ENCODE measurements around the gene NPR2.

The NPR2 gene

GRCh38 chr9:35763181-35763580, 28.2 kb upstream of the NPR2 start:
- DNase-seq (ENCODE audit: insufficient read length, low spot score) (no peak), FAIRE-seq (no peak)

DNA sequence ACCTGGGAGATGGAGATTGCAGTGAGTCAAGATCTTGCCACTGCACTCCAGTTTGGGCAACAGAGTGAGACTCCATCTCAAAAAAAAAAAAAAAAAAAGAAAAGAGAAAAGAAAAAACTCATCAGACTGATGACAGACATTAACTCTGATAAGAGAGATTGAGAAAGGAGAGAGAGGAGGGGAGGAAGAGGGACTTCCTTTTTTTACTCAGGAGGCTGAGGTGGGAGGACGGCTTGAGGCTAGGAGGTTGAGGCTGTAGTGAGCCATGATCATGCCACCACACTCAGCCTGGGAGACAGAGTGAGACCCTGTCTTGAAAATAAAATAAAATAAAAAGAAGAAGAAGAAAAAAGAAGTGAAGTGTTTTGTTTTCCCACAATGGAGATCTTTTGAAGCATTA, 27.6 kb upstream of the NPR2 start:
- FAIRE-seq (peak; percentile 8), DNase-seq (ENCODE audit: insufficient read length, low spot score) (no peak)

DNA sequence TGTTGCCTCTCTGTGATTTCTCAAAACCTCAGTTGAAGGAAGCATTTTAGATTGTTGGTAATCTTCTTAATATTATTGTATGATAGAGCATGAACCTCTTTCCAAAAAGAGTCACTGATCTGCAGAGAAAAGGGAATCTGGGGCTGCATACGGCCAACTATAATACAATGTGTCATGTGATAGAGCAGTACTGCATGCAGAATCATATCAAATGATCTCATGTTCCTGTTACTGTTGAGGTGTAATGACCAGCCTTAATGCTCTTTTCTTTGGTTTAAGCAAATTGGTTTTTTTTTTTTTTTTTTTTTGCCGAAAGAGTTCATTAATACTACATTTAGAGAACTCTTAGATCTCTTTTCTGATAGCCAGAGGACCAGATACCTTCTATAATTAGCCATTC, 24.4 kb upstream of the NPR2 start:
- FAIRE-seq = no peak

DNA sequence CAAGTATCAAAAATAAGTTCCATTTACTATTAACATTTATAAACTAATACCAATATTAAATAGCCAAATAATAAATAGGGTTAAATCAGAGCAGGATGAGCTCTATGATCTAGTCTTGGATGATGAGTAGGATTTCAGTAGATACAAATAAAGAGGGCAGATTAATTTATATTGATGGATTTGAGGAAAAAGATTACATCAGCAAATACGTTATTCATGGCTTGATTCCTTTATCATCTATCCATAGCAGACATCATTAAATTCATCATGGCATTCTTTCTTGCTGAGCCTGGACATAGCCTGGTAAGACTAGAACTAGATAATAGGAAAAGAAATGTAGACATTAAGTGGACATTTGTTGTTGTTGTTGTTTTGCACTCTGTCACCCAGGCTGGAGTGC, 23.9 kb upstream of the NPR2 start:
- DNase-seq (ENCODE audit: insufficient read length, low spot score) = no peak
- FAIRE-seq = no peak

More for the DNA sequence above, 24.4 kb upstream of the NPR2 start:
- no peak for DNase-seq (ENCODE audit: insufficient read length, low spot score)

- FAIRE-seq (no peak), DNase-seq (ENCODE audit: insufficient read length, low spot score) (no peak)
Measured at GRCh38 chr9:35769763-35770162, 21.6 kb upstream of the NPR2 start.

DNA sequence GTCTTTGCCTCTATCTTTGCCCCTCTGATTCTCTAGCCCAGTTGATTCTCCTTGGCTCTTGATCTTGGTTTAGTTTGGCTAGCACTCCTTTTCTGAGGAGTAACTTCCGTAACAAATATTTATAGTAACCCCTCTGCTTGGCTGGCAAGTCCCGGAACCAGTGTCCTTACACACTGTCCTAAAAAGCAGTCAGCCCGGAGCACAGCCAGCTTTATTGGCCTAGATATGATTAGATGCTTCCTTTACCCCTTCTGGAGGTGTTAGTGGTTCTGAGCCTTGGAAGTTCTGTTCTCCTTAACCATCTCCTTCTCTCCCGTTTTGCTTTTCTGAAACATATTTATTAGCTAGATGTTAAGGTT, 20.3 kb upstream of the NPR2 start:
- DNase-seq (ENCODE audit: insufficient read length, low spot score) = no peak
- FAIRE-seq = no peak

DNA sequence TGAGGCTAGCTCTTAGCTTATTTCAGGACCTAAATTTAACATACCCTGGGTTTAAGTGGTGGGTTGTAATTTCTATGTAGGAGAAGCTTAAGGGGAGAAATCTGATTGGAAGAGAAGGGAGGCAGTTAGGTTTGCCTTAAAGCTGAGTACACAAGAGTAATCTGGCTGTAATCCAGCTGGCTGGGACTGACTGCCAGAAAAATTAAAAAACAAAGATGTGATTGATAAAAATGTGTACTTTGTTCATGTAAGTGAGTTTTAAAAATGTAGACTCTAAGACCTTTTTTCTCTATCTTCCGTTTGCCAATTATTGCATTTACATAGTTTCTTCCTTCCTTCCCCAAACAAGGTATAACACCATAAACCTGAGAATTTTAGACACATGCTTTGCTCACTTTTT, 19.9 kb upstream of the NPR2 start:
- FAIRE-seq = no peak
- DNase-seq (ENCODE audit: insufficient read length, low spot score) = no peak

- DNase-seq (ENCODE audit: insufficient read length, low spot score) (no peak), FAIRE-seq (no peak)
Measured at GRCh38 chr9:35771943-35772342, 19.4 kb upstream of the NPR2 start.

DNA sequence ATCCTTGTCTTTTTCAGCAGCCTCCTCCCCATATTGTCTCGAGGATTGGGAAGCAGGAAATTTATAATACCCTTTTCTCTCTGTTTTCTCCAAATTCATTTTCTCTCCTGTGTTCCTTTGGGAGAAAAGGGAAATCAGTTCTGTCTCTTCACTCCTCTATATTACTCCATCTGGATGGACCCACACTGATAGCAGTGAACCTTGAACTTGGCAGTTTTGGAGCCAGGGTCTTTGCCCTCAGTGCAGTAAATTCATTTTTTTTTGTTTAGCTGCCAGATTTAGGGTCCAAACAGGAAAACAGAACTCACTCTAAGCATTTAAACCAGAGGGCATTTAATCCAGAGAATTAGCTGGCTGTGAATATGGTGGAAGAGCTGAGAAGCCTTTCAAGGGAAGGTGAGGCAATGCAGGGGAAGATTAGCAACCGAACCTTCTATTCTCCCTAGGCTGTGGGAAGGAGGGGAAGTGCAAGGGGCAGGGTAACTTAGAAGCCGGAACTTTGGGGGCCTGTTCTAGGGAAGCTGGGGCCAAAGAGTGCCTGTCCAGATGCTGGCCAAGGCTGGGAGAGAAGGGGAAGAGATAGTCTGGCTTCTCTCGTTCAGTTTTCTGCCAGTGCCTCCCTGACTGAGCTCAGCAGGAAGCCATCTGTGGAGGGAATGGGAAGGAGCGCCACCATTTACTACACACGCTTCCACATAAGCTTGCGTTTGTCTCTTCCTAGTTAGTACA, 16.3 kb upstream of the NPR2 start:
- DNase-seq (ENCODE audit: insufficient read length, low spot score) (no peak), FAIRE-seq (no peak)

DNA sequence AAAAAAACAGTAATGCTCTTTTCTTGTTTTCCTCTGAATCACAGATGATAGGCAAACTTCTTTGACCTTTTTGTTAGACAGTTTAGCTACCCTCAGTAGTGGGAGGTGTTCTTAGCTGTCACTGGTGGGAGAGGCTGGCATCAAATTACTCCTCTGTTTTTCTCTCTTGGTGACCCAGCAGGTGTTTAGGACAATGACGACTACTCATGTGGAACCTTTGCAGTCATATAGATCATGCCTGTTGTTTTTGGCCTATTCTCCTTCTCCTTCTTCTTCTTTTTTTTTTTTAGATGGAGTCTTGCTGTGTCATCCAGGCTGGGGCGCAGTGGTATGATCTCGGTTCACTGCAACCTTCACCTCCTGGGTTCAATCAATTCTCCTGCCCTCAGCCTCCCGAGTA, 15.4 kb upstream of the NPR2 start:
- no peak for DNase-seq (ENCODE audit: insufficient read length, low spot score)

GRCh38 chr9:35778496-35778895, 12.9 kb upstream of the NPR2 start:
- FAIRE-seq (no peak), DNase-seq (ENCODE audit: insufficient read length, low spot score) (no peak)

More for the DNA sequence above, 15.4 kb upstream of the NPR2 start:
- FAIRE-seq = no peak

GRCh38 chr9:35781066-35781465, 10.3 kb upstream of the NPR2 start:
- DNase-seq (ENCODE audit: insufficient read length, low spot score) (no peak), FAIRE-seq (no peak)

GRCh38 chr9:35783418-35783817, 8.0 kb upstream of the NPR2 start:
- DNase-seq (ENCODE audit: insufficient read length, low spot score) (no peak), FAIRE-seq (no peak)

DNA sequence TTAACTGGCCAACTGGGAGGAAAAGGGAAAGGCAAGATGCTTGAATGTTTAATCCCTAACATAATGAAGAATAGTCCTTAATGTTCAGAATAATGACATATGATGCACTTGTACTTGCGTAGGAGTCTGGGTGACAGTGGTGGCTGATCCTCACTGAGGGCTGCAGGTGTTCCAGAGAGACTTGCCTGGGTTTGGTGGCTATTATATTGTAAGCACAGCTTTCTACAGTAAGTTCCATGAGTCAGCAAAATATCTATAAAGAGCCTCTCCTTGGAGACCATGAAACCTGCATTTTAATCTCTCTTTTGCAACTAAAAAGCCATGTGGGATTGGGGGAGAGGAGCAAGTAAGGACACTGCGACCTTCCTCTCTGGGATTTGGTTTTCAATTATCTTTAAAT, 1.9 kb upstream of the NPR2 start:
- no peak for FAIRE-seq

DNA sequence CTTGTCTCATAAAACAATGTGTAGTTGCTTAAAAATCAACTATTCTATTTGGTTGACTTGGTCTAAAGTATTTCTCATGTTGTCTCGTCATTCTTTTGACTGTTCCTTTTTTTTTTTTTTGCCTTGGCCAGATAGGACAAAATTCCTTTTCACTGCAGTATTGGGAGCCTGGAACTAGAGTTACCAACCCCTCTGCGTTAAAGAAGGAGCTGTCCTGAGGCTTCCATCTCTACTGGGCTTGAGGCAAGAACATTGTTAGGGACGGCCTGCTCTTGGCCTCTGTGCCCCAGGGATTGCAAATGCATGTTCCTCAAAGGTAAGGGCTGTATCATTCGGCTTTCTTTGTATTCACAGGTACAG, 1.4 kb upstream of the NPR2 start:
- DNase-seq (ENCODE audit: insufficient read length, low spot score) (no peak), FAIRE-seq (no peak)

More for the DNA sequence above, 1.9 kb upstream of the NPR2 start:
- no peak for DNase-seq (ENCODE audit: insufficient read length, low spot score)

DNA sequence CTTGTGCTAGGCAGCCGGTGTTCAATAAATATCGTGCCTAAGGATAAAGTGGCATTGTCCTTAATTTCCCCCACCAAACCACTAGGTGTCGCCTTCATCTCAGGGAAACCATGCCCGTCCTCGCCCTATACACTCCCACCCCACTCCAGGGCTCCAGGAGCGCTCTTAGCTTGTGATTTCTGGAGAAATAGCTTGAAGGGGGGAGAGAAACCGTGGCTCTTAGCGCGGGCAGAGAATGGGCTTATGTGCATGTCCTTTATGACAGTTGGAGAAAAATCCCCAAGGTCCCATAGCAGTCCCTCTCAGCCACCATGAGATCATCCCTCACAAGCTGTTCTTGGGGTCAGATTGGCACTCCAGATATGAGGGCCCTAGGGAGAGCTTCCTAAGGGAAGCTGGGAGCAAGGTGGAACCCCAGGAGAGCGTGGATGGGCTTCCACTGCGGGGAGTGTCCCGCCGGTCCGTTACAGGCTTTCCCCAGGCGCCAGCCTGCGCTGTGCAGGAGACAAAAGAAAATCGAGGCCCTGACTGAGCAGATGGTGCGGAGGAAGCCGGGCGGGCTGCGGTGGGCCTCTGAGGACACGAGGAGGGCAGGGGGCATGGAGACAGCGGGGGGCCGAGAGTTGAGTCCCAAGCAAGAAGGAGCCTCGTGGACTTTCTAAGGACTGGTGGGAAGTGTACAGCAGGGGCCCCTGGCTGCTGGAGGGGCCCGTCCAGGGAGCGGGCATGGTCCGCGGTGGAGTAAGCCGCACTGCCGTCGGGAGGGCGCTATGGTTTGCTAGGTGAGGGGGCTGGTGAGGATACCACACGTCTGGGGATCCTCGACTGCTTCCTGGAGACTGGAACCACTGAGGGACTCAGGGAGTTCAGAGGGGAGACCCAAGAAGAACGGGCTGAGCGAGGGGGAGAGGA, 750 bp upstream of the NPR2 start:
- FAIRE-seq (peak; percentile 78), DNase-seq (ENCODE audit: insufficient read length, low spot score) (peak; percentile 92)

DNA sequence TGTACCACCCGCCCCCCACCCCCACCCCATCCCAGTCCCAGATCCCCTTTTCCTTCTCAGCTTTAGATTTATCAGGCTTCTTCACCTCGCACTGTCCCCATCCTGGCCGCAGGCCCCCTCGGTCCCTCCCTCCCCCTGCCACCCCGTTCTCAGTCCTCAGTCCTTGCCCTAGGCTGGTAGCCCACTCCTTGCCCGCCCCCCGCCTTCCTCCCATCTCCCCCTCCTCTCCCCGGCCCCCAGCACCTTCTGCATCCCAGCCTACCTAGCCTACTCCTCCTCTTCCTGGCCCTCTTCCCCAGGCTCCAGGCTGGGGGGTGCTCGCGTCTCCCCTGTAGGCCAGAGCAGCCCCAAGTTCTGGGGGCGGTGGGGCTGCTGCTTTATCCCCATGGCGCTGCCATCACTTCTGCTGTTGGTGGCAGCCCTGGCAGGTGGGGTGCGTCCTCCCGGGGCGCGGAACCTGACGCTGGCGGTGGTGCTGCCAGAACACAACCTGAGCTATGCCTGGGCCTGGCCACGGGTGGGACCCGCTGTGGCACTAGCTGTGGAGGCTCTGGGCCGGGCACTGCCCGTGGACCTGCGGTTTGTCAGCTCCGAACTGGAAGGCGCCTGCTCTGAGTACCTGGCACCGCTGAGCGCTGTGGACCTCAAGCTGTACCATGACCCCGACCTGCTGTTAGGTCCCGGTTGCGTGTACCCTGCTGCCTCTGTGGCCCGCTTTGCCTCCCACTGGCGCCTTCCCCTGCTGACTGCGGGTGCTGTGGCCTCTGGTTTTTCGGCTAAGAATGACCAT, 828 bp downstream of the NPR2 start:
- FAIRE-seq (no peak), DNase-seq (ENCODE audit: insufficient read length, low spot score) (no peak)

GRCh38 chr9:35792826-35793225, 1.4 kb downstream of the NPR2 start:
- DNase-seq (ENCODE audit: insufficient read length, low spot score) (no peak), FAIRE-seq (no peak)

DNA sequence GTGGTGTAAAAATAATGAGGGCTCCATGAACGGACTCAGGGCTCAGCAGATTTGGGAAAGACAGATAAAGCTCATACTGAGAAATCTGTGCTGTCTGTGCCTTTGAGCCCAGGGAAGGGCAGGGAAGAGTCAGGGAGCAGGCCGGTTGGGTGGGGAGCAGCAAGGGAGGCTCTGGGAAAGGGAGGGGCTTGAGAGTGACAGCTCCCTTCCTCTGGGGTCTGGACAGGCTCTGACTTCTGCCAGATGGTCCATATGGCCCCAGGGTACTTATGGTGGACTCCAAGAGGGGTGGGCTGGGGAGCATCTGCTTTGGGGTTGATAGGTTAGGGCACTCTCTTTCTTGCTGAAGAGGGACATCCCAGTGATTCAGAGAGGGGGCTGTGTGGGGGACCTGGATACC, 2.1 kb downstream of the NPR2 start:
- DNase-seq (ENCODE audit: insufficient read length, low spot score) (no peak), FAIRE-seq (no peak)

DNA sequence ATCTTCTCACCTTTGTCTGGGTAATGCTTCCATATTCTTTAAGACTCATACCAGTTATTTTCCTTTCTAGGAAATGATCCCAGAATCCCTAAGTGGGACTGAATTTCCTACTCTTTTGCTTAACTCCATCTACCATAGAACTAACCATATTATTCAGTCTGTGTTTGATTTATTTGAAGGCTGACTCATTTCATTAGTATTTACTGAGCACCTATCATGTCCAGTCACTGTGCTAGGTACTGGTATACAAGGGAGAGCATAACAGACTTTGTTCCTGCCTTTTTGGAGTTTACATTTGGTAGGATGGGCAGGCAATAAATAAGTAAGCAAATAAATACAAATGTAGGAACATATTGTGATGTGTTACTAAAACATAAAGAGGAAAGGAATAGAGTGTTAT, 4.3 kb downstream of the NPR2 start:
- DNase-seq (ENCODE audit: insufficient read length, low spot score) = no peak
- no peak for FAIRE-seq

DNA sequence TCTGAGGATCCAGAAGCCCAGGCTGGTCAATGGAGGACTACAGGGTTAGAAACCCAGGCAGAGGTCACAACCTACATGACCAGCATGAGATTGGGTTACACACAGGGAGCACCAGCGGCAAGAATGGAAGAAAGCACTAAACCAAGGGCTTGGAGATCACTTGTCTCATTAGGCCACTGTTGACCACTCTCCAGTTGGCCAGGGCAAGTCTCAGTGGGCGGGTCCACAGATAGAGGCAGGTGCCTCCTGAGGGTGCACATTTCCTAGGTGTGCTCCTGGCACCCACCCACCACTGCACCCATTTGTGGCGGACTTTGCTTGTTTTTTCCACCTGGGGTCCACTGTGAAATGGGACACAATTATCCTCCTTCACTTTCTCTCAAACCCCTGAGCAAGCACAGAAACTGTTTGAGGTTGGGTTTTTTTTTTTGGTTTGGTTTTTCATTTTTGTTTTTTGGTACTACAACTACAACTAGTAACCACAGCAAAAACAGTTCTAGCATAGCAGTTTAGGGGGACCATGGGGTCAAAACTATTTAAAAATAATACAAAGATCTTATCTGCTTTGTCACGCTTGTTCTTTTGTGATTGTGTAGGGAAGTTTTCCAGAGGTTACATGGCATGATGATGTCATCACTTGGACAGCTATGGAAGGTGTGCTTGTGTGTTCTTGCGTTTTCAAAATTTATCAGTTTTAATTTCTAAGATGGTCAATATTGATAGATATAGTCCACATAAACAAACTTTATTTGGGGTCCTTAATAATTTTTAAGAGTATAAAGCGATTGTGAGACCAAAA, 6.1 kb downstream of the NPR2 start:
- FAIRE-seq = peak; percentile 60
- DNase-seq (ENCODE audit: insufficient read length, low spot score) = no peak

All from GM19239 (cell line).